GM19463 (cell line): Measurements from ENCODE around the gene DRAM2.
"Not testable (repeated sequence)": the region's sequence is repeated elsewhere in the genome, so short reads cannot be mapped to it uniquely, and the experiment has no call there.

ENCODE experiments used
- ATAC-seq: cut with Tn5 transposase; IDR thresholded peaks from one replicate; pipeline ENCODE4 v1.9.1; 2021; ENCODE audit warnings: mild to moderate bottlenecking, moderate library complexity; ENCODE audit not compliant: unreplicated experiment

The DRAM2 gene

DNA sequence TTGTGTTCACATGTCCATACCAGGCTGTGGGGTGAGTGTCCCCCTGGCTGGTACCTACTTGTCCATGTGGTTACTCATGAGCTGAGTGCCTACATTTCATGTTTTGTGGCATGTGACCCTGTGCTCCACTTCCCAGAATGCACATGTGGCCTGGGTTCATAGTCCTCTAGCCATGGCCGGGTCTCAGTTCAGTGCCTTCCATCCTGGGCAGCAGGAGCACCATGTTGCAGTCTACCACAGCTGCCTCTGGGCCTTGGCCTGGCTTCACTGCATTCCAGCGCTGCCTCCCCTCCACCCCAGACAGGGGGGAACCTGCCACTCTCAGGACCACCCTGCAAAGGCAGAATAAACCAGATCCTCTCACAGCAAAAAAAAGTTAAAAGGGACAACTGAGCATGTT, 5.6 kb upstream of the DRAM2 start:
- ATAC-seq, result no peak

GRCh38 chr1:111142356-111142975, 2.6 kb upstream of the DRAM2 start:
- ATAC-seq, result no peak

GRCh38 chr1:111141245-111142220, 1.6 kb upstream of the DRAM2 start:
- no peak for ATAC-seq

- ATAC-seq, result peak; percentile 30
Observed at GRCh38 chr1:111140680-111140967, 731 bp upstream of the DRAM2 start.

- peak; percentile 32 for ATAC-seq
Observed at GRCh38 chr1:111139324-111139955, 453 bp downstream of the DRAM2 start.

- no peak for ATAC-seq
Observed at GRCh38 chr1:111133866-111134265, 6.0 kb downstream of the DRAM2 start.

GRCh38 chr1:111131693-111132092, 8.2 kb downstream of the DRAM2 start:
- ATAC-seq, result no peak

DNA sequence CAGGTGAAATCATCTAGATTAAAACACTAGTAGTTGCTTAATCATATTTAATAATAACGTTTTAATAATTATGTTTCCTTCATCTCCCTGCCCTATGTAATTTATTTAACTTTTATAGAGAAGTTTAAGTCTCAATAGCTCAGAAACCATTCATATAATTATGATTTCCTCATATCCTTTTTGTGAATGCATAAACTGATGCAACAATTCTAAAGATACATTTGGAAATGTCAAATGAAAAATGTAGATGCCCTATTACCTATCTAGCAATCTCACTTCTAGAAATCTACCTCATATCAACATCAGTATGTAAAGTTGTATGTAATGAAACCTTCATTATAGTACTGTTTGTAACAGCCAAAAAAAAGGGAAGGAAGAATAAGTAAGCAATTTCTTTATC, 10.5 kb downstream of the DRAM2 start:
- no peak for ATAC-seq

- peak; percentile 86 for ATAC-seq
Observed at GRCh38 chr1:111127923-111128643, 11.8 kb downstream of the DRAM2 start.

- ATAC-seq, result no peak
Observed at GRCh38 chr1:111126354-111126753, 13.5 kb downstream of the DRAM2 start.

DNA sequence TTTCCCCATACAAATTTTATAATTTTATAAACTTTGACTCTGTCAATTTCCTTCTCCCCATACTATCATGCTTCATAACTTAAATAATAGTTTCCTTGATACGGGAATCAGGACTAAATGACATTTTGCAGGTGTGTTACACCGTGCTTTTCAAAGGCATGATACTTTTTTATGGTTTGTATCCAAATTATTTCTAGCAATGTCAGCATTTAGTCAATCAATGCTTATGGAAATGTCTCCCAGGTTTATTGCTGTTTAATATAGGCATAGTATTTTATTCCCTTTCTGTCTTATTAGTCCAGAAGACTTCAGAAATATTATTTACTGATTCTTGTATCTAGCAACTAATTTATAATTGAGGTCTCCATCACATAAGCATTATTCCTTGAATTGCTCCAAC, 23.4 kb downstream of the DRAM2 start:
- no peak for ATAC-seq

- ATAC-seq, result no peak
Observed at GRCh38 chr1:111110197-111110899, 29.5 kb downstream of the DRAM2 start.

- no peak for ATAC-seq
Observed at GRCh38 chr1:111104981-111105380, 34.9 kb downstream of the DRAM2 start.

GRCh38 chr1:111101854-111102642, 37.8 kb downstream of the DRAM2 start:
- ATAC-seq, result no peak

GRCh38 chr1:111099289-111099688, 40.6 kb downstream of the DRAM2 start:
- no peak for ATAC-seq

DNA sequence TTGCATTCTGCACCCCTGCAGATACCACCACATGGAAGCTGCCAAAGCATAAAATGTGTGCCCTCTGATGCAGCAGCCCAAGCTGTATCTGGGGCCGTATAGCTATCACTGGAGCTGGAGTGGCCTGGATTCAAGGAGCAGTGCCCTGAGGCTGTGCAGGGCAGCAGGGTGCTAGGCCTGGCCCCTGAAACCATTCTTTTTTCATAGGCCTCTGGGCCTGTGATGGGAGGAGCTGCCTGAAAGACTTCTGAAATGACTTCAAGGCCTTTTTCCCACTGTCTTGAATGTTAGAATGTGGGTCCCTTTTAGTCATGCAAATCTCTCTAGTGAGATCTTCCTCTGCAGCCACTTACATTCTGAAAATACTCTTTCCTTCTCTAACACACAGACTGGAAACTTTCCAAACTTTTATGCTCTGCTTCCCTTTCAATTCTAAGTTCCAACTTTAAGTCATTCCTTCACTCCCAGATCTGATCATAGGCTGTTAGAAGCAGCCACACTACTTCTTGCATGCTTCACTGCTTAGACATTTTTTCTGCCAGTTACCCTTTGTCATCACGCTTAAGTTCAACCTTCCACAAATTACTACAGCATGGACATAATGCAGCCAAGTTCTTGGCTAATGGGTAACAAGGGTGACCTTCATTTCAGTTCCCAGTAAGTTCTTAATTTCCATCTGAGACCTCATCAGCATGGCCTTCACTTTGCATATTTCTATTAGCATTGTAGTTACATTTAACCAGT, 42.4 kb downstream of the DRAM2 start:
- ATAC-seq, result no peak

DNA sequence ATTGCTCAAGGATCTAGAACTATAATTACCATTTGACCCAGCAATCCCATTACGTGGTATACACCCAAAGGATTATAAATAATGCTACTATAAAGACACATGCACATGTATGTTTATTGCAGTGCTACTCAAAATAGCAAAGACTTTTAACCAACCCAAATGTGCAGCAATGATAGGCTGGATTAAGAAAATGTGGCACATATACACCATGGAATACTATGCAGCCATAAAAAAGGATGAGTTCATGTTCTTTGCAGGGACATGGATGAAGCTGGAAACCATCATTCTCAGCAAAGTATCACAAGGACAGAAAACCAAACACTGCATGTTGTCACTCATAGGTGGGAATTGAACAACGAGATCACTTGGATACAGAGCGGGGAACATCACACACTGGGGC, 44.5 kb downstream of the DRAM2 start:
- not testable (repeated sequence) for ATAC-seq

DNA sequence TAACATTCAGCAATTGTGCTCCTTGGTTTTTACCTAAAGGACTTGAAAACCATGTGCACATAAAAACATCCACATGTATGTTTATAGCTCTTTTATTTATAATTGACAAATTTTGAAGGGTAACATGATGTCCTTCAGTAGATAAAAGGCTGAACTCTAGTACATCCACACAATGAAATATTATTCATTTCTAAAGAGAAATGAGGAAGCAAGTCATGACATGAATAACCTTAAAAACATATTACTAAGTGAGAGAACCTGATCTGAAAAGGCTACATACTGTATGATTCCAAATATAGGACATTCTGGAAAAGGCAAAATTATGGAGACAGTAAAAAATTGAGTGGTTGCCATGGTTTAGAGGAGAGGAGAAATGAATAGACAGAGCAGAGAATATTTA, 50.3 kb downstream of the DRAM2 start:
- no peak for ATAC-seq

GRCh38 chr1:111085676-111086075, 54.2 kb downstream of the DRAM2 start:
- ATAC-seq, result no peak
